ENCODE measurements around the gene KLK15.

- TF ChIP-seq RFX5 (IDR thresholded peaks at IDR 0.05; ENCODE audit: low read depth, low read length) = no peak
- no peak for TF ChIP-seq CTCF (conservative IDR thresholded peaks at IDR 0.05; ENCODE audit: low read depth, low read length)
- TF ChIP-seq RAD21 (IDR thresholded peaks at IDR 0.05; ENCODE audit: low read length) = no peak
- TF ChIP-seq POLR2A (IDR thresholded peaks at IDR 0.05; ENCODE audit: low read depth, low read length) = no peak
- no peak for TF ChIP-seq MAZ (IDR thresholded peaks at IDR 0.05; ENCODE audit: borderline replicate concordance, low read depth, low read length)
- TF ChIP-seq MAFK (IDR thresholded peaks at IDR 0.05; ENCODE audit: low read depth, low read length) = no peak
- TF ChIP-seq ELK1 (IDR thresholded peaks at IDR 0.05; ENCODE audit: borderline replicate concordance, low read depth, low read length) = no peak
These were observed 42.4 kb downstream of the KLK15 start for GRCh38 chr19:50790922-50791467.

All from IMR-90 (cell line).